Stimulated activated CD4-positive, alpha-beta T cell treated with anti-CD3 and anti-CD28 coated beads, Interleukin-15, amount 100 ng/mL, for 24 hours (primary cell): ENCODE data around the gene RASAL3.

Experiments used
- DNase-seq: peaks from one replicate; pipeline ENCODE4 v3.0.0-alpha.2; 2020

The RASAL3 gene

DNA sequence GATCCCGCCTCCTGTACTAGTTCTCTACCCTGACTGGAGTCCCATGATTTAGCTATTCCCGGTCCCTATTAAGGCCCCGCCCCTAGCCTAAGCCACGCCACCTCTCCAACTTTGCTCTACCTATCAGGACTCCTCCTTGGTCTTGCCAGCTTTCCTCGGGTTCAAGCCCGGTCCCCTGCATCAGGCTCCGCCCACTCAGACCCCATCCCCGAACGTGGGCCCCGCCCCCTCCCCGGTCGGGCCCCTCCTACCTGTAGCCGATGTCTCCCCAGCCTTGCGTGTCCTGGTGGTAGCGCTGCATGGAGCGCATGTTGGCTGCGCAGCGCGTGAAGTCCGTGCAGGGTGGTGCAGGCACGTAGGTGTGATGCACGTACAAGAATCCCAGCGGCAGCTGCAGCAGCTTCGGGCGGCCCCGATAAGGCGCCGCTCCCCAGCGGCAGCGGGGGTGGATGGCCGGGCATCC is 7.3 kb upstream of the RASAL3 start:
- no peak for DNase-seq

DNA sequence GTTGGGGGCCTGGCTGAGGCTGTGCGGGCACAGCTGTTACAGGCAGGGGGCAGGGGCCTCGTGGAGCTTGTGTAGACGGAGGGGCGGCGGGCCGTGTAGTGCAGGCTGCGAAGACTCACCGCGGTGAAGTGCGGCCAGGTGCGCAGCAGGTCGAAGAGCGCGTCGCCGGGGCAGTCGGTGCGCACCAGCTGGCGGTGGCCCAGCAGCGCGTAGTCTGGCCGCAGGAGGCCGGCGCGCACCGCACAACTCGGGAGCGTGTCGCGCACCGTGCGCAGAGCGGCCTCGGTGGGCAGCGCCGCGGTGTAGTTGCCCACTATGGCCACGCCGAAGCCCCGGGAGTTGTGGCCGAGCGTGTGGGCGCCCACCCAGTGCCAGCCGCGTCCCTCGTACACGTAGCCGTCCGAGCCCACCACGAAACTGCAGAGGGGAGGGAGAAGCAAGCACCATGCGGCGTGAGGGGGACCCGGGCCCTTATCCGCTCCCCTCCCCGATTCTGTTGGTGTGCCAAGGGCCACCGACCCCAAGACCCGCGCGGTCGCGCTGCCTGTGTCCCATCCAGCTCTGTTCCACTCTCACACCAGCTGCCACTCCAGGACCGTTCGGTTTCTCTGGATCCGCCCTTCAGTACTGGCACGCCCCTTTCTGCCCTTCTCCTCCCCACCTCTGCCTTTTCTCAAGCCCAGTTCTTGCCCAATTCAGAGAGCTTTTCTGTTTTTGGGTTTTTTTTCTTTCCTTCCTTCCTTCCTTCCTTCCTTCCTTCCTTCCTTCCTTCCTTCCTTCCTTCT is 5.4 kb upstream of the RASAL3 start:
- peak; percentile 51 for DNase-seq

GRCh38 chr19:15468675-15469512 is 4.5 kb upstream of the RASAL3 start:
- DNase-seq, result no peak

DNA sequence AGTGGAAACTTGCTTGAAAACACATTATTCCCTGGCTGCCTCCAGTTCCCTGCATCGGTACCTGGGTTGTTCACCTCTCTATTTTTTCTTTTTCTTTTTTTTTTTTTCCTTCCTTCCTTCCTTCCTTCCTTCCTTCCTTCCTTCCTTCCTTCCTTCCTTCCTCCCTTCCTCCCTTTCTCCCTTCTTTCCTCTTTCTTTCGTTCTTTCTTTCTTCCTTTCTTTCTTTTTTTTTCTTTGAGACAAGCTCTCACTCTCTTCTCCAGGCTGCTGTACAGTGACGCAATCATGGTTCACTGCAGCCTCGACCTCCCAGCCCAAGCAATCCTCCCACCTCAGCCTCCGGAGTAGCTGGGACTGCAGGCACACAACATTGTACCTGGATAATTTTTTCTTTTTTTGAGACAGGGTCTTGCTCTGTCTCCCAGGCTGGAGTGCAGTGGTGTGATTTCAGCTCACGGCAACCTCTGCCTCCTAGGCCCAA is 3.4 kb upstream of the RASAL3 start:
- no peak for DNase-seq

DNA sequence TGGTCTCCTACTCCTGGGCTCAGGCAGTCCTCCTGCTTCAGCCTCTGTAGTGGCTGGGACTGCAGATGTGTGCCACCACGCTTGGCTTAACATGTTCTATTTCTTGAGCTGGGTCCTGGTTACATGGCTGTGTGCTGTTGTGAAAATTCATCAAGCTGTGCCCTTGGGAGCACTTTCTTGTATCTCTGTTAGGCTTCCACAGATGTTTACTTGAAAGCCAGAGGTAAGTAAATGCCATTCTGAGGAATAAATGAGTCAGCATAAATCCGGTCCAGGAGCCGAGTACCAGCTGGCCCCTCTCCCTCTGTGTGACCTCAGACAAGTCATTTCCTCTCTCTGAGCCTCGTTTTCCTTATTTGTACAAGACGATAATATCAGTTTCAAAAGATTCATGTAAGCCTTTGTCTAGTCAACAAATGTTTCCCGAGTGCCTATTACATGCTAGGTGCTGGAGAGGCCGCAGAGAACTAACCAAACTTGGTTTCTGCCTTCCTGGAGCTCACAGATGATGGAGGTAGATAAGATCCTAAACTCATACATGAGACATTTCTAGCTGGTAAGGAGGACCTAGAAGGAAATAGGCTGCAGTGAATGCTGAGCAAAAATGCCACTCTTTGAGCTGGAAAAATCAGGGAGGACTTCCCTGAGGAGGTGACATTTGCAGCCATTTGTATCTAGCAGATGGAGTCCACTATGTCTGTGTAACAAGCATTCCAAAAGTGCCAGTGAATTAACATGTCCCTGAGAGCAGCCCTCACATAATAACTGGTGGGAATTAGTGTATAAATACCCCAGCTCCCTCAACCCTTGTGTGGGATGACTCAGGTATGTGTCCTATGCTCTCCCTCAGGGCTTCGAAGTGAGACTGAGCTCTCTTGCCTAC is 2.7 kb upstream of the RASAL3 start:
- DNase-seq, result peak; percentile 77

GRCh38 chr19:15463861-15464371 is 428 bp downstream of the RASAL3 start:
- DNase-seq, result peak; percentile 83

- no peak for DNase-seq
Measured at GRCh38 chr19:15461694-15462093, 2.6 kb downstream of the RASAL3 start.

DNA sequence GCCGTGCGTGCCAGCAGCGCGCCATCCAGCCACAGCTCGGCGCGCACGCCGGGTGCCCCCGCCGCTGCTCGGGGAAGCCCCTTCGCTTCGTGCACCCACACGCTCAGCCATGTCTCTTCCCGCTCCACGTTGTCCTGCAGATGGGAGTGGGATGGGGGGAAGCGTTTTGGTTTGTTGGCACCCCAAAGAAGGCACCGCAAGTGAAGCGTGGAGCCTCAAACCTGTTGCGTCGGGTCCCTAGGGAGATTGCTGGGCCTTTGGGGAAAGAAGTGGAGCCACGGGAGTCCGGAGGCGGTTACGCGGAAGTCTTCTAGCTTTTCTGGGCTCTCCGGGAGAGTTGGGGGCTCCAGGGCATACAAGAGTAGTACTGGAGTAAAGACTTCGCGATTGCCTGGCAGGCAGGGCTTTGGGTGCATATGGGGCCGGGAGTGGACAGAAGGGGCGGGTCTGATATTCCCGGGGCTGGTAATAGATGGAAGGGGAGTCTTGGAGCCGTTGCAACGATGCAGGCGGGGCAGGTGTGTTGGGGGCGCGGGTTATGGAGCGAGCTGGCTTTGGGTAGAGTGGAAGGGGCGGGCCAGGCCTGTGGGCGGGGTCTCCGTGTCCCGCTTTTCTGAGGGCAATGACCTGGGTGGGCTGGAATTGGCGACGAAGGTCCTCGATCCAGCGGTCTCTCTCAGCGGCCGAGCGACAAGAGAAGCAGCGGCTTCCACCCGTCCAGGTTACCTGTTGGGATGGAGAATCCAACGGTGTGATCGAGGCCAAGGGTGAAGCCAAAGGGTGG is 6.5 kb downstream of the RASAL3 start:
- no peak for DNase-seq

- peak; percentile 40 for DNase-seq
Measured at GRCh38 chr19:15456871-15457700, 7.3 kb downstream of the RASAL3 start.

GRCh38 chr19:15456441-15456840 is 7.9 kb downstream of the RASAL3 start:
- DNase-seq, result no peak

DNA sequence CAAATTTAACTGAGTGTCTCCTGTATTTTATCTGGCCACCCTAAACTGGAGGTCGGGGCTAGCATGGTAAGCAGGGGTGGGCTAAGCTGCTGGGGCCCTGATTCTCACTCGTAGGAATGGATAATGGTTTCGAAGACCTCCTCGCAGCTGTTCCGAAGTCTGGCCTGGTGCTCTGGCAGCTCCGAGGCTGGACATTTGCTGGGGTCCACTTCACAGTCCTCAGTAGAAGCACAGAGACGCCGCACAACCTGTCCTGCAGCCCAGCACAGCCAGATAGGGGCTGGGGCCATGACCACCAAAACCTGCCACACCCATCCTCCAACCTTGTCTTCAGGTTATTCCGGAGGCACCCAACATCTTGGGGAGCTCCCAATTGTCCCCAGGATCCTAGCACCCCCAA is 8.3 kb downstream of the RASAL3 start:
- no peak for DNase-seq

DNA sequence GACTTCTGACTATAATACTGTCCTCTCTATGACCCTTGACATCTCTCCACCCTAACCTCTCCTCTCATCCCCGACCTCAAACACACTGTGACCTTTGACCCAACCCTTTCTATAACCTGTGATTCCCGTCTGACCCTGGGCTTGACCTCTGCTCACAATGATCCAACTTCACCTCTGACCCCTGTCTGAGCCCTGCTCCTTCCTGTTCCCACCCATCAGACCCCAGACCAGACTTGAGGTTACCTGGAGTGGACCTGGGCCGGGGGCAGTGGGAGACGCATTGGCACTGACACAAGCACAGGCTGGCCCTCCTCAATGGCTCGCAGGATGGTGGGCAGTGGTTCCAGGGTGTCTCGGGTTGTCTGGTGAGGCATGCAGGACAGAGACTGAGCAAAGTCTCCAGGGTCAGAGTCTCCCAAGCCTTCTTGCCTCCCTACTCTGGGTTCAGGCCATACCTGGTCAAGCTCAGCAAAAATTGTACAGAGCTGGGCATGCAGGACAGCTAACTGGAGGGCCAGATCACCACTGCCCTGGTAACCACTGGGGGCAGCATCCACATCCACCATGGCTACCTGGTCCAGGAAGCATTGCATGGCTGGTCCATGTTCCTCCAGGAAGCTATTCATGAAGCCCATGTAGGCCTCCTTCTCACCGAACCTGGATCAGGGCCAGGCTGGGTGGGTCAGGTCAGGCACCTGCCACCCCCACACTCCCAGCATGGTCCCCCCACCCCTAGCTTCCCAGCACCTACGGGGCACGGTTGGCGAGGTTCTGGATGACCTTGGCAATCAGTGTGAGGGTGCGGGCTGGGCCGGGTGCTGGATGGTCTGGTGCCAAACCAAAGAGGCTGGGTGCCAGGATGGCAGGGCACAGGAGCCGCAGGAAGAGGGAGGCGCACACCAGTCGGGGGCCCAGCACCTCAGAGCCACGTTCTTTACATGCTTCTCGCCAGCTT is 10.2 kb downstream of the RASAL3 start:
- DNase-seq, result no peak

- DNase-seq, result no peak
Measured at GRCh38 chr19:15453091-15453578, 11.2 kb downstream of the RASAL3 start.

- DNase-seq, result peak; percentile 36
Measured at GRCh38 chr19:15452111-15453047, 12.0 kb downstream of the RASAL3 start.

GRCh38 chr19:15450528-15450890 is 13.8 kb downstream of the RASAL3 start:
- no peak for DNase-seq

DNA sequence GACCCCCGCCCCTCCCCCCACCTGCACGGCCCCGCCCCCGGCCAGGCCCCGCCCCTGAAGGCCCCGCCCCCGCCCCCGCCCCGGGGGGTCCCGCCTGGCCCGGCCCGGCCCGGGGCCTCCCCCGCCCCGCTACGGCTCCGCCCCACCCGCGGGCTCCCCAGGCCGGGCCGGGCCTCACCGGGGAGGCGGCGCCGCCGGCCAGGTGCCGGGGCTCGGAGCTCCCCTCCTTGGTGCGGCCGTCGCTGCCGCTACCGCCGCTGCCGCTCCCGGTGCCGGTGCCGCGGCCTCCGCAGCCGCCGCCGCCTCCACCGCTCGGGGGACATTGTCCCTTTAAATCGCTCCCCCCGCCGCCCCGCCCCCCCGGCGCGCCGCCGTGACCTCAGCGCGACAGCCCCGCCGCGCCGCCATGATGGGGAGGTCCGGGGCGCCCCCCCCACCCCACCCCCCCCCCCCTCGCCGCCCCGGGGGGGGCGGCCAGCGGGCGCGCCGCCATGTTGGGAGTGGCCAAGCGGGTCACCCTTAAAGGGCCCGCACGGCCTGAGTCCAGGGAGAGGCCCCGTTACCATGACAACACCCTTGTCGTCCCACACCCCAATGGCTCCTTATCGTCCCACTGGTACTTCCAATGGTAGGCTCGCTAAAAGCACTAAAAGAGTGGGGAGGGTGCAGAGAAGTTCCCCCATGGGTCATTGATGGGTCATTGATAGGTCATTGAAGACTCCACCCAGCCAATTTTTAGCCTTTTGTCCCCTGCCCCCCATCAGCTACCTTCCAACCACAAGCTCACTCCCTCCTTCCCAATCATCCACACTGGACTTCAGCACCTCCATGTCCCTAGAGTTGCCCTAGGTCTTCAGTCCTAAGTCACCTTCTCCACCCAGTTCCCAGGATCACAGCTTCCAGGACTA is 14.5 kb downstream of the RASAL3 start, which contains the start of gene WIZ:
WIZ (minus strand) TSS at position 337 of the 908 bp plus-strand sequence. CDS start 1,649 bp downstream, outside the sequence.
- peak; percentile 87 for DNase-seq
